ENCODE measurements around the gene CRYGD.
"Not testable (repeated sequence)": the region's sequence is repeated elsewhere in the genome, so short reads cannot be mapped to it uniquely, and the experiment has no call there.

The CRYGD gene

DNA sequence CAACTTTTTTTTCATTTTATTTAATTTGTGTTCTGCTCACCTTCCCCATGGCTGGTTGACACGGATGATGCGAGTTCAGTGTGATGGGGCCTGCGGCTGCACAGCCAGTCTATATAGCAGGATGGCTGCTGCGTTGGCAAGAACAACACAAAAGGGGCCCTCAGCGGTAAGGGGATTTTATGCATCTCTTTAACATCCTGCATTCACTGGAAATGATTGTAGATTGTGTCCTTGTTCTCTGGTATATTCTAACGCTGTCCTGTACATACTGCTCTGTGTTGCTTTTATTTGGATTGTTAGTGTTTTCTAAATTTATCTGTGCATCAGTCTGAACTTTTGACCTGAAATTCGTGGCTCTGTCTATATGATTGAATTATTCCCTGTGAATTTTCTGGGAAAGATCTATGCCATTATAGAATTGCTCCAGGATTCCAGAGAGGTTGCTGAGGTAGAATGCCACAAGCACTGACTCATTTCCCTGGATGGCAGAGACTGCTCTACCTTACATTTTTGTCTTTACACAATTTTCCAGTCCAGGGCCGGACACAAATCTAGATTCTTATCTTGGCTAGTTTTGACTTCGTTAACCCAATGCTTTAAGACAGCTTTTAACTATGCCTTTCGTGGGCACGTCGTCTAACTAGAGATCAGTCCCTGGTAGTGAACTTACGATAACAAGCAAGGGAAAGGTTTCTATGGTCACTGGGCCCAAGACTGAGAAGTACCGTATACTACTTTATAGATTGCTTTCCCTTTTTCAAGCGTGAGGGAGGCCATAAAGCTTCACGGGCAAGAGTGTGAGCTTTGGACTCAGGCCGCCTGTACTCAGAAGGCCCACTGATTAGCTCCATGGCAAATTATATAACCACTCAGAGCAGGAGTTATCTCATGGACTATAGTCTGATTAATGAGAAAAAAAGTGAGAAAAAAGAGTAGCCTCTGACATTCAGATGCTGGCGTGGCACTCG, 5.7 kb upstream of the CRYGD start, which contains the start of gene CRYGC:
CRYGC (minus strand) TSS at position 85 of the 968 bp plus-strand sequence; CDS start at position 49, 36 bp downstream.
- DNase-seq = no peak

DNA sequence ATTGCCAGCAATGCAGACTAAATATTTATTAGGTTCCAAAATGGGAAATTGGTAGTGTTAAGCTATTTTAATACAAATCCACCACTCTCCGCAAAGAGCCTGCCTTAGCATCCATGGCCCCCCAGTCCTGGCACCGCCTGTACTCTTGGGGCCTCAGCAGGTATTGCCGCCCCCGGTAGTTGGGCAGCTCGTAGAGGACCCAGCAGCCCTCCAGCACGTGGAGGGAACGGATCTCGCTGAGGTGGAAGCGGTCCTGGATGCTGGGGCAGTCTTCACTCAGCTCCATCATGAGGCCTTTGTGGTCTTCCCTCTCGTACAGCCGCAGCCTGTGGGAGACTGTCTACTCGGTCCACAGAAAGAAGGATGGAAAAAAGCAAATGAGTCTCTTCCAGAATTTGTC, 3.8 kb upstream of the CRYGD start:
- no peak for DNase-seq

DNA sequence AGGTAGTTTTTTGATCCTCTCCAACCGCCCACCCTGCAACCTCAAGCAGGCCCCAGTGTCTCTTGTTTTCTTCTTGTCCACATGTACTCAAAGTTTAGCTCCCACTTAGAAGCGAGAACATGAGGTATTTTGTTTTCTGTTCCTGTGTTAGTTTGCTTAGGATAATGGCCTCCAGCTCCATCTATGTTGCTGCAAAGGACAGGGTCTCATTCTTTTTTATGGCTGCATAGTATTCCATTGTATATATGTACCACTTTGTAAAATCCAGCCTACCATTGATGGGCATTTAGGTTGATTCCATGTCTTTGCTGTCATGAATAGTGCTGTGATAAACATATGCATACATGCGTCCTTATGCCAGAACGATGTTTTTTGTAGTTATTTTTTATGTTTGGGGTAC, 2.8 kb upstream of the CRYGD start:
- no peak for DNase-seq

DNA sequence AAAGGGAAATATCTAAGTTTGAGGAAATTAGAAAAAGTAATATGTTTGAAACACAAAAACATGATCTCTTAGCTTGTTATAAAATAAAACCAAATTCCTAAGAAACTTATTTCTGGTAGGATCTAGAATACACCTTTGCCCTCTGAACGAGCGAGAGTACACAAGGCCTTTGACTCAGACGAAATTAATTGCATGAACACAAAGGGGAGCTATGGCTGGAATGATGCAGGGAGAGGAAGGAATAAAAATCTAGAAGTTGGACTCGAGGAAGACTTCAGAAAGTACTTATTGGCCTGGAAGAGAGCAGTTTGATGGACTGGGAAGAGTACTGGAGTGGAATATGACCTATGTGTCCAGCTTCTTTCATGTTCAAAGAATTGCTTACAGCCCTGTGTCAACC, 927 bp upstream of the CRYGD start:
- DNase-seq = no peak

DNA sequence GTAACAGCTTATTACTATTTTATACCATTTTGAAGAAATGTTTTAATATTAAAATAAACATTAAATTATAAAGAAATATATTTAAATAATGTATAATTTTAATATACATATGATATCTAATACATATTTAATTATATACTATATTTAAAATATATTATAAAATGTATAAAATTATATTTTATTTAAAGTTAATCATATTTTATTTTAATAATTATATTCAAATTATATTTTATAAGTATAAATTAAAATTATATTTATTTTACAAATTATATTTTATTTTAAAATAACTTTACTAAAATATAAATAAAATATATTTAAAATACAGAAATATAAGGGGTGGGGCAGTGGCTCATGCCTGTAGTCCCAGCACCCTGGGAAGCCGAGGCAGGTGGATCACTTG, 2.1 kb downstream of the CRYGD start:
- DNase-seq = no peak

DNA sequence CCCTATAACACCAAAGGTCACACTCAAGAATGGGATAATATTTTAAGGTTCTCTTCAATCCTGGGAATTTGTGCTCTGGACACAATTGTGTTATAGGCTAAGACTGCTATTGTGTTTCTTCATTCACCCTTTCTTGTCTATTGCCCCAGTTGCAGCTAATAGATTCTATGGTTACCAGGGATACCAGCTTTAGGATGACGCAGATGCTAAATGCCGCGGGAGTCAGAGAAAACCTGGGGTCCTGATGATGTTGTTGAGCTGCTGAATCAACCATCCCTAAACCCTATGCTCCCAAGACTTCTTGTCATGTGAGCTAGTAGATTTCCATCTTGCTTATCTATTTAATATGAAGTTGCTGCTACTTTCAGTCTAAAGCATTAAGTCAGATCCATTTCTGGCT, 5.4 kb downstream of the CRYGD start:
- no peak for DNase-seq

DNA sequence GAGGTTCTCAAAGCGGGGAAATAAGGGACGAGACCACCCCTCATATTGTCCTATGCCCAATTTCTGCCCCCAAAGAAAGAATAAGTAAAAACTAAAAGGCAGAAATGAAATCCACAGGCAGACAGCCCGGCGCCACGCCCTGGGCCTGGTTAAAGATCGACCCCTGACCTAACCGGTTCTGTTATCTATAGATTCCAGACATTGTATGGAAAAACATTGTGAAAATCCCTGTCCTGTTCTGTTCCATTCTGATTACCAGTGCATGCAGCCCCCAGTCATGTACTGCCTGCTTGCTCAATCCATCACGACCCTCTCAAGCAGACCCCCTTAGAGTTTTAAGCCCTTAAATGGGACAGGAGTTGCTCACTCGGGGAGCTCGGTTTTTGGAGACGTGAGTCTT, 6.9 kb downstream of the CRYGD start:
- not testable (repeated sequence) for DNase-seq

DNA sequence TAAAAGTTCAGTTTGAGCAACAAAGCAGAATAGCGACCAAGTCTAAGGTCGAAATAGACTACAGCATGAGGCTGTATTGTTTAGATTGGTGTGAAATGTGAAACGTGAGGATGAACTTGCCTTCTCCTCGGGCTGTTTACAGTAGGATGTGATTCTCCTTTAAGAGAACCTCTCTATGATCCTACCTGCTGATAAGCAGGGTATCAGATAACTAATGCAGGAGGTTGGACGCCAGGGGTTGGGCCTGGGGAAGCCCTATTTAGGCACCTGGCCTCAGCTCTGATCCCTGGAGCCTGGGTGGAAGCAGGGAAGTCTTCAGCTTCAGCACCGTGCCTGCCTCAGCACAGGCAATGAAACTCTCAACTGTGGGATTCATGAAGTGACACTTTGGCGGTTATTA, 11.4 kb downstream of the CRYGD start:
- DNase-seq = no peak

DNA sequence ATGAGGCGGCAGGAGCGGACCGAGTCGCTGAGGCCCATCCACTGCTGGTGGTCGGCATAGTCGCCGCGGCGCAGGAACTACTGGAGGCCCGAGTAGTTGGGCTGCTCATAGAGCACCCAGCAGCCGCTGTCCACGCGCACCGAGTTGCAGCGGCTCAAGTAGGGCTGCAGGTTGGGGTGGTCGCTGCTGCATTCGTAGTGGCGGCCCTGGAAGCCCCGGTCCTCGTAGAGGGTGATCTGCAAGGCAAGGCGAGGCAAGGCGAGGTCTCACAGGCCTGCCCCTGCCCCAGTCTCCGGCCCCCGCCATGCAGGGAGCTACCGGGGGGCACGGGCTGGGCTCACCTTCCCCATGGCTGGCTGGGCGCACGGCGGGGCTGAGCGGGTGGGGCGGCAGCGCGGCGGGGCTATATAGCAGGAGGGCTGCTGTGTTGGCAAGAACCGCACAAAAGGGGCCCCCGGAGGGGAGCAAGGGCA, 12.0 kb downstream of the CRYGD start:
- DNase-seq = not testable (repeated sequence)

DNA sequence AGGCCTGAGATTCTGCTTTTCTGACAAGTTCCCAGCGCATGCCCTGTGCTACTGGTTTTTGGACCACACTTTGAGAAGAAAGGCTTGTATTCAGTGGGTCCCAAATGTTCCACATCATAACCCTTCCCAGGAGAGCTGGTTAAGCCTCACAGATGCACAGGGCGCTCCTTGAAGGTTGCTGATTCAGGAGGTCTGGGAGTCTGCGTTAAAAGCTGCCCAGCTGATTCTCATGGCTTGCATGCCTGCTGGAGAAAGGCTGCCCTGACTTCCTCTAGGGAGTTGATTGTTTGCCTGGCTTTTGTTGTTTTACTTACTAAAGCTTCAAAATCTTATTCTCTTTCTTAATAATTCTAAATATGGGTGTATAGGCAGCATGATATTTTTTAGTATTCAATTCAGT, 20.7 kb downstream of the CRYGD start:
- no peak for DNase-seq

DNA sequence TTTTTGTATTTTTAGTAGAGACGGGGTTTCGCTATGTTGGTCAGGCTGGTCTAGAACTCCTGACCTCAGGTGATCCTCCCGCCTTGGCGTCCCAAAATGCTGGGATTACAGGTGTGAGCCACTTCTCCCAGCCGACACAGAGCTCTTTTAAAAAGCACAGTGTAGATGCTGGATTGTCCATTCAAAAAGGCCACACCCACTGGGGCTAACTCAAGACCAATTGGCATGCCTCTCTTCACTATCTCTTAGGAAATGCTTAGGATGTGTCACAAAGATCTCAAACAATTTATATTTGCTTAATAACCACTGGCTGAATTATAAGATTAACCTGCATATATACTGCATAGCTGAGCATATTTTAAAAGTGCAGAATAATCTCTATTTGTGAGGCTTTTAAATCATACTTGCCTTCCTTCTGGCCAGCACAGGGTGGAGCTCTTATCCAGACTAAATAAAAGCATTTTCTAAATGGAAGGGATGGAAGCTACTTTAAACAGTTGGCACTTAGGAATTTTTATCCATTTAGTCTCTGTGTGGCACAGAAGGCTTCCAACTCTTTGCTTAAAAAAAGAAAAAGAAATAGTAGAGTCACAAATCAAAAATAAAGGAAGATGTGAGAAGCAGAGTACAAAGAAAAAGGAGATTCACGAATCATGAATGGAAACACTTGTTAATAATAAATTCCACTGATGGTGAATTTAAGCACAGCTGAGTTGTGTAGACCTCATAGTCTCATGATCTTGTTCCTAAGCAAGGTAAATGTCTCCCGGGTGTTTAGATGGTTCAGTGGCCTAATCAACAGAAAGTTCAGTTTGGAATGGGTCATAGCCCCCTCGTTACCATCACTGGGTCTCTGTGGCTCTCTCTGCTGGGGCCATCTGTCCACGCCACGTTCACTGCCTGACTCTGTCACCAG, 22.4 kb downstream of the CRYGD start:
- no peak for DNase-seq

DNA sequence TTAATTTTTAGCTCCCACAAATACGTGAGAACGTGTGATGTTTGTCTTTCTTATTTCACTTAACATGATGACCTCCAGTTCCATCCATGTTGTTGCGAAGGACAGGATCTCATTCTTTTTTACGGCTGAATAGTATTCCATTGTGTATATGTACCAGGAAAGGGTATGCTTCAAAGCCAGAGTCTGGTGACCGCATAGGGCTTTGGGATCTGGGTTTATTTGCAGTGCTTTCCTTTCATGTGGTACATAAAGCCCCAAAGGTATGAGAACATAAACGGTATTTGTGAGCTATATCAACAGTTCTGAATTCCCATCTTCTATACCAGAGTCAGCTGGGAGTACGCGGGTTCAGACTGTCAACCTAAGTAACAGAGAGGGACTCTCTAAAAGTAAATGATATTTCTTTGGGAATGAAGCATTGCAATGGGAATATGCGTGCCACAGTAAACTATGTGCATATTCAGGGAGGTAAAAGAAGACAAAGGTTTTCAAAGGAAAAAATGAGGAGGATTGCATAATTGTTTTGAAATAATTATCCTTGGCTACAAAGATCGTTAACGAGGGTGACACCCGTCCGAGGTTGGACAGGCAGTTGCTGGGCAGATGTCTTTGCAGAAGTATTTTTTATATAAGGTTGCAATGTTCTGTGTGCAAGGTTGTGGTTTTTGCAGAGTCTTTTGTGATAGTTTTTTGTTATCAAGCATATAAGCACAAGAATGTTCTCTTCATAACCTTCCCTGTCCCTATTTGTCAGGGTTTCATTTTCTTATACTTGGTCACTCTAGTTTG, 24.4 kb downstream of the CRYGD start:
- no peak for DNase-seq

DNA sequence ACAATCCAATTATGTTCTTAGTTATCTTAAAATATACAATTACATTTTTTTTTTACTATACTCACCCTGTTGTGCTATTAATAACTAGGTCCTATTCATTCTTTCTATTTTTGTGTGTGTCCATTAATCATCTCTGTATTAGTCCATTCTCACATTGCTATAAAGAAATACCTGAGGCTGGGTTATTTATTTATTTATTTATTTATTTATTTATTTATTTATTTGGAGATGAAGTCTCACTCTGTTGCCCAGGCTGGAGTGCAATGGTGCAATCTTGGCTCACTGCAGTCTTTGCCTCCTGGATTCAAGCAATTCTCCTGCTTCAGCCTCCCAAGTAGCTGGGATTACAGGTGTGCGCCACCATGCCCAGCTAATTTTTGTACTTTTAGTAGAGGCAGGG, 25.6 kb downstream of the CRYGD start:
- not testable (repeated sequence) for DNase-seq

DNA sequence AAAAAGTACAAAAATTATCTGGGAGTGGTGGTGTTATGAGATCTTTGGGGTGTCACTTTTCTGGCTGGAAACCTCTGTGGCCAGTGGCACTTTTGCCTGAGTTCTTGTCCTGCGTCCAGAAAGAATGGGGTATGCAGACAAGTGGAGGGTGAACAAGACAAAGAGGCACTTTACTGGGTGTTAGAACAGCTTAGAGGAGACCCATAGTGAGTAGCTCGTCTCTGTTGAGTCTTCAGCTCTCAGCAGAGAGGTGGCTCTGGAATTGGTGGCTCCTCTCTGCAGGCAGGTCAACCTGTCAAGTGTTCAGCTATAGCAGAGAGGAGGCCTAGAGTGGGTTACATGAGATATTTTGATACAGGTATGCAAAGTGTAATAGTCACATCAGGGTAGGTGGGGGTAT, 26.1 kb downstream of the CRYGD start:
- DNase-seq = no peak

DNA sequence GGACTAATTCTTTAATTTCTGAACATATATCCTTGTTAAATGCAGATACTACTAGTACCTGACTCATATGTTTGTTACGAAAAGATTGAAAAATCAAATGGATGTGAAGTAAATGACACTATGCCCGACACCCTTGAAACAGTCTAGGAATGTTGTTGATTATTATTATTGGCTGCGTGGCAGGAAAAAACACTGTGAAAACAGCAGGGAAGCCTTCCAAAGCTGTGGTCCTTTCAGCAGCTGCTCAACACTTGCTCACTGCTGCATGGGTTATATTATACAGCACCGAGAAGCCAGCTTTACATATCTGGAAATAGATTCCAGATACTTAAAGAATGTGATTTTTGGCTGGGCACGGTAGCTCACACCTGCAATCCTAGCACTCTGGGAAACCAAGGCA, 26.5 kb downstream of the CRYGD start:
- no peak for DNase-seq

DNA sequence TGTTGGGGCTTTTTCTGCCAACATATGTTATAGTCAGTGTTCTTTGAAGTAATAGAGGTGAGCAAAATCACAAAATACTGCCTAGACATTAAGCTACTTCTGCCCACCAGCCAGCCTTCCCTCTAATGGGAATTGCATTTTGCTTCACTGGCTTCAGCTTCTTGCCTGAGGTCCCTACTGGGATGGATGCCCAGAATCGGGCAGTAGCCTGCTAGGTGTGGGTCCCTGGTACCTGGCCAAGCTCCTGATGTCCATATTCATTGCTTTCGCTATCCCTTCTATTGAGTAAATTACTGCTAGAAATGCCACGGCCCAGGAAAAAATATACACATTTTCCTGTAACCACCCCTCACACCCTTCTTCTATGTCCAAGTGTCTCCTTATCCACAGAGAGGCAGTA, 27.0 kb downstream of the CRYGD start:
- DNase-seq = no peak

DNA sequence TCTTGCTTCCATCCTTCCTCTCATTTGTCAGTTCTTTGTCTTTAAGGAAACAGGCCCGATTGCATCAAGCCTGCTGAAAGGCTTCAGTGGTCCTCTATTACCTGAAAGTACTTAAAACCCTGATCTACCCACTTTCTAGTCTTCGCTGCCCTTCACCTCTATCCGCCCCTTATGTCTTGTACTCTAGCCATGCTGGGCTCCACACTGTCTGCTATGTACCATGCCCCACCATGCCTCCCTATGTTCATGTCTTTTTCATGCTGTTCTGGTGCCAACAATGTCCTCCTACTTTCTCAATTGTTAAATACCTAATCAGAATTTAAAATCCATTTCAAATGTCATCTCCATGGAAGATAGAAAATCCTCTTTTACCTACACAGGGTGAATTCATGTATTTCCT, 28.2 kb downstream of the CRYGD start:
- DNase-seq = no peak

DNA sequence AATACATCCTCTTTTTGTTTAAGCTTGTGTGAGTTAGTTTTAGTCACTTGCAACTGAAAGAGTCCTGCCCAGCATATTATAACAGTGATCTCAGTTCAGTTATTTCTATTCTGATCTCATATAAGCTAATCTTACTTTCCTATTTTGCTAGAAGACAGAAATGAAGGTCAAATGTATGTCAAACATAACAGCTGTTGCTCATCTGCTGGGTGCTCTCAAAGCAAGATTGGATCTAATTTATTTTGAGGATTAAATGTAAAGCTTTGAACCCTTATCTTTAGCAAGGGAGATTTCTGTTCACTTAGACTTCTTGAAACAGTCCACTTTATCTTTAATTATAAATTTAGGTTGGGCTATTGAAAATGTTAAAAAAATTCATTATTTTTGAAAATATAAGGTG, 31.2 kb downstream of the CRYGD start:
- DNase-seq = no peak

DNA sequence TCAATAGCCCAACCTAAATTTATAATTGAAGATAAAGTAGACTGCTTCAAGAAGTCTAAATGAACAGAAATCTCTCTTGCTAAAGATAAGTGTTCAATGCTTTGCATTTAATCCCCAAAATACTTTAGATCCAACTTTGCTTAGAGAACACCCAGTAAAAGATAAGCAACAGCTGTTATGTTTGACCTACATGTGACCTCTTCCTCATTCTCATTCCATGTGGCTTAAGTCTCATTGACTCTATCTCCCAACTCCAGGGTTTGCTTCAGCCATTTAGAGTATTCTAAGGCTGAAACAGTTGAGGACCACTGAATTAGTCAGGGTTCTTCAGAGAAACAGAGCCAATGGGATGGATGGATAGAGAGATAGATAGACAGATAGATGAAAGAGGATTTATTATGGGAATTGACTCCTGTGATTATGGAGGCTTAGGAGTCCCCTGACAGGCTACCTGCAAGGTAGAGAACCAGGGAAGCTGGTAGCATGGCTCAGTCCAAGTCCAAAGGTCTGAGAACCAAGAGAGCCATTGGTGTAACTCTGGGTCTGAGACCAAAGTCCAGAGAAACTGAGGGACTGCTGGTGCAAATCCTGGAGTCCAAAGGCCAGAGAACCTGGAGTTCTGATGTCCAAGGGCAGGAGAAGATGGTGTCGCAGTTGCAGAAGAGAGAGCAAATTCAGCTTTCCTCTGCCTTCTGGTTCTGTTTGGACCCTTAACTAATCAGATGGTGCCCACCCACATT, 32.1 kb downstream of the CRYGD start:
- DNase-seq = no peak

DNA sequence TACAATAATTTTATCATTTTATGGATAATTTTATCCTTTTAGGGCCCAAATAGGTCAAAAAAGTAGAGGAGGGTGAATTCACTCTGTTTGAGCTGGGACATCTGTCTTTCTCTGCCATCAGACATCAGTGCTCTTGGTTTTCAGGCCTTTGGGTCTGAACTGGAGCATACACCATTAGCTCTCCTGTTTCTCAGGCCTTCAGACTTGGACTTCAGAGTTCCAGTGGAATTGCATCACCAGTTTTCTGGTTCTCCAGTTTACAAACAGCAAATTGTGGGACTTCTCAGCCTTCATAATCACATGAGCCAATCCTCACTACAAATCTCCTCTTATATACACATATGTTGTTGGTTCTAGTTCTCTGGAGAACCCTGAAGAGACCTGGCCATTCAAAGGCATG, 33.9 kb downstream of the CRYGD start:
- no peak for DNase-seq

DNA sequence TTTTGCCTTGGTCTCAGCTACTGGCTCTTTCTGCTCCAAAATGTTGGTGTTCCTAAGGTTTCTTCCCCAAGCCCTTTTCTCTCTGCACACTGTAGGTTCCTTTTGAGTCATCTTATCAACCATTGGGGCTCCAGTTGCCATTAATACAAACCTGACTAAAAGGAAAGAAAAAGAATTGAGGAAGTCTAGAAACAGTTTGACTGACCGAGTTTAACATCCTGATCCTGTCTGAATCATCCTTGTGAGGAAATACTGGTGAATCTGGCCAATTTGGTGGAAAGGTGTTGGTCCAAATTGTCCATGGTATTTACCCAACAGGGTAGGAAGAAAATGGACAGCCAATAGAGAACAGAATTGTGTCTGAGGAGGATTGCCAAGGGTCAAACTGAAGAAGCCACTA, 38.3 kb downstream of the CRYGD start:
- no peak for DNase-seq

DNA sequence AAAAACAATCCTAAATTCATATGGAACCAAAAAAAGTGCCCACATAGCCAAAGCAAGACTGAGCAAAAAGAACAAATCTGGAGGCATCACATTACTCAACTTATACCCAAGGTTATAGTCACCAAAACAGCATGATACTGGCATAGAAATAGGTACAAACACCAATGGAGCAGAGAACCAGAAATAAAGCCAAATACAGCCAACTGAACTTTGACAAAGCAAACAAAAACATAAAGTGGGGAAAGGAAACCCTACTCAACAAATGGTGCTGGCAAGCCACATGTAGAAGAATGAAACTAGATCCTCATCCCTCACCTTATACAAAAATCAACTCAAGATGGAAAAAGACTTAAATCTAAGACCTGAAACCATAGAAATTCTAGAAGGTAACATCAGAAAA, 40.5 kb downstream of the CRYGD start:
- no peak for DNase-seq
